HG03159 (cell line): ENCODE results near the gene TBC1D4.
A peak's percentile ranks its signal among the peaks of the same experiment; 100 is the strongest.
"Not testable (repeated sequence)": the region's sequence is repeated elsewhere in the genome, so short reads cannot be mapped to it uniquely, and the experiment has no call there.

Source experiments
- ATAC-seq: cut with Tn5 transposase; IDR thresholded peaks from one replicate; pipeline ENCODE4 v1.9.1; 2021; ENCODE audit warnings: mild to moderate bottlenecking, moderate library complexity; ENCODE audit not compliant: unreplicated experiment

The TBC1D4 gene

GRCh38 chr13:75365724-75366173 is 116.2 kb downstream of the TBC1D4 start:
- ATAC-seq = peak; percentile 96

GRCh38 chr13:75364131-75364713 is 117.7 kb downstream of the TBC1D4 start:
- ATAC-seq = no peak

- no peak for ATAC-seq
Measured at GRCh38 chr13:75363371-75363770, 118.6 kb downstream of the TBC1D4 start.

- ATAC-seq = no peak
Measured at GRCh38 chr13:75362026-75362425, 119.9 kb downstream of the TBC1D4 start.

GRCh38 chr13:75360170-75360569 is 121.8 kb downstream of the TBC1D4 start:
- no peak for ATAC-seq

- ATAC-seq = no peak
Measured at GRCh38 chr13:75359266-75359665, 122.7 kb downstream of the TBC1D4 start.

GRCh38 chr13:75357576-75358289 is 124.2 kb downstream of the TBC1D4 start:
- ATAC-seq = peak; percentile 98

GRCh38 chr13:75356421-75356820 is 125.5 kb downstream of the TBC1D4 start:
- ATAC-seq = no peak

GRCh38 chr13:75355609-75356008 is 126.4 kb downstream of the TBC1D4 start:
- no peak for ATAC-seq

GRCh38 chr13:75353781-75354193 is 128.2 kb downstream of the TBC1D4 start:
- peak; percentile 42 for ATAC-seq

GRCh38 chr13:75352641-75353327 is 129.2 kb downstream of the TBC1D4 start:
- no peak for ATAC-seq

GRCh38 chr13:75351538-75351937 is 130.4 kb downstream of the TBC1D4 start:
- ATAC-seq = not testable (repeated sequence)

- ATAC-seq = no peak
Measured at GRCh38 chr13:75347925-75348324, 134.0 kb downstream of the TBC1D4 start.

GRCh38 chr13:75347457-75347856 is 134.5 kb downstream of the TBC1D4 start:
- no peak for ATAC-seq

GRCh38 chr13:75345193-75345592 is 136.8 kb downstream of the TBC1D4 start:
- ATAC-seq = no peak

GRCh38 chr13:75341028-75341427 is 140.9 kb downstream of the TBC1D4 start:
- ATAC-seq = peak; percentile 94

GRCh38 chr13:75339635-75340374 is 142.2 kb downstream of the TBC1D4 start:
- ATAC-seq = no peak

- no peak for ATAC-seq
Measured at GRCh38 chr13:75334634-75335447, 147.1 kb downstream of the TBC1D4 start.

- no peak for ATAC-seq
Measured at GRCh38 chr13:75333103-75333502, 148.9 kb downstream of the TBC1D4 start.

GRCh38 chr13:75331792-75332349 is 150.1 kb downstream of the TBC1D4 start:
- ATAC-seq = no peak
